Transverse colon (tissue), 4 donors: ENCODE results near the gene HAS3. TPM values are rescaled to one million over a fixed set of nuclear protein-coding genes. Genes with fewer than 3 reads are reported as not detected.

Source experiments
- DNase-seq: peaks from one replicate; pipeline ENCODE4 v3.0.0-alpha.2; 2019
- H3K27ac ChIP-seq, 4 donors: fragments of 200-600 bp; sonication (generic); 2 replicates each; pipeline ENCODE4 v1.5.1; 2016 to 2018; ENCODE audit warnings: inconsistent platforms in 4 of 4
- H3K27me3 ChIP-seq: fragments of 200-600 bp; sonication (generic); 2 replicates; pipeline ENCODE4 v1.5.1; 2017; ENCODE audit warnings: inconsistent platforms
- H3K36me3 ChIP-seq, 4 donors: fragments of 200-600 bp; sonication (generic); 2 replicates each; pipeline ENCODE4 v1.5.1; 2017 to 2019; ENCODE audit warnings: inconsistent platforms in 4 of 4
- H3K4me1 ChIP-seq, 4 donors: fragments of 200-600 bp; sonication (generic); 2 replicates each; pipeline ENCODE4 v1.5.1; 2017 to 2020; ENCODE audit warnings: inconsistent platforms in 4 of 4
- H3K4me3 ChIP-seq, 4 donors: fragments of 200-600 bp; sonication (generic); 1 replicate in 1 of 4; 2 replicates in 3 of 4; pipeline versions ENCODE4 v1.5.1 to v1.6.1; 2017 to 2019; ENCODE audit warnings: inconsistent platforms in 4 of 4
- H3K9me3 ChIP-seq, 2 donors: fragments of 200-600 bp; sonication (generic); 2 replicates each; pipeline ENCODE4 v1.5.1; 2017 to 2019; ENCODE audit warnings: inconsistent platforms in 2 of 2
- CTCF ChIP-seq, 5 experiments: fragments of 200-600 bp in 3 of 5; fragments of 450-650 bp in 2 of 5; sonication (generic) in 3 of 5; IDR thresholded peaks; 1 replicate in 2 of 5; 2 replicates in 3 of 5; pipeline ENCODE4 v1.5.1; 2016 to 2017; ENCODE audit warnings: antibody characterized with exemption in 5 of 5, inconsistent platforms in 3 of 5, mild to moderate bottlenecking in 2 of 5, moderate library complexity in 1 of 5
- EP300 ChIP-seq: sonication (generic); formaldehyde crosslinking; IDR thresholded peaks from one replicate; pipeline ENCODE4 v1.6.1; 2017; ENCODE audit warnings: antibody characterized with exemption, low read depth
- POLR2A ChIP-seq: fragments of 450-650 bp; IDR thresholded peaks from one replicate; pipeline ENCODE4 v1.6.1; 2016; ENCODE audit warnings: antibody characterized with exemption, mild to moderate bottlenecking, moderate library complexity
- POLR2AphosphoS5 ChIP-seq, 3 donors: sonication (generic); formaldehyde crosslinking; IDR thresholded peaks; one replicate each; pipeline ENCODE4 v1.6.1; 2016; ENCODE audit warnings: antibody characterized with exemption in 3 of 3
- WGBS, 2 donors: methylation state at CpG; one replicate each; pipeline ENCODE4 v1.1.5; 2018; ENCODE audit warnings: low coverage in 1 of 2; 5-methylcytosine and 5-hydroxymethylcytosine counted together
- in situ Hi-C, 4 donors: fragments of 200-750 bp; cut with MboI; loops; one replicate each; pipeline versions ENCODE4 v1.15.0 to v1.15.1; 2017; ENCODE audit warnings: low sequenced_read_pairs in 3 of 4, low pct_ligation_motif_present in 1 of 4, low pct_unique_long_range_greater_than_20kb in 1 of 4
- intact Hi-C: fragments of 100-400 bp; cut with DNase I; formaldehyde crosslinking; loops from one replicate; pipeline ENCODE4 v1.15.1; 2023; ENCODE audit warnings: low total_unique reads
- total RNA-seq, 4 donors: library from RNA; depleted of rRNA; stranded (reverse); fragments of >200 nt; gene quantifications; one replicate each; pipeline ENCODE4 v1.1.0, GENCODE V29; 2016

The HAS3 gene
- total RNA-seq, 4 donors from 2014 or later = 0.20 to 12.0 (median 7.9) TPM

DNA sequence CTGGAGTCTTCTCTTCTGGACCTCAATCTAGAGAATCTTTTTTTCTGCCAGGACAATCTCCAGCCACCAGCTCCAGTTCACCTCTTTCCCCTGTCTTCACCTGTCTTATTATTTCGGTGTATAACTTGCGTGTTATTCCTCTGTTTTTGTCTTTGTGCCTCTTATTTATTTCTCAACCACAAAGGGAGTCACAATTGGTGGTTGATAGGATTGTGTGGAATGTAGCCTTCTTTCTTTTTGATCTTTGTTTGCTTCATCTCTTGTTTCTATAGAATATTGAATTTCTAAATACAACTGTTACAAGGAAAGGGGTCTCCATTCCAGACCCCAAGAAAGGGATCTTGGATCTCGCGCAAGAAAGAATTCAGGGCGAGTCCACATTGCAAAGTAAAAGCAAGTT, 35.9 kb upstream of the HAS3 start:
- no peaks in the 10 kb centered on the region for H3K36me3 ChIP-seq
- WGBS, 2 donors = 95 to 100% methylated on average over 5 of the region's 5 CpGs
- no peak for TF ChIP-seq EP300
- TF ChIP-seq POLR2A = no peak
- no peak for TF ChIP-seq CTCF (IDR thresholded peaks at IDR 0.05)
- no peak for TF ChIP-seq POLR2AphosphoS5 (IDR thresholded peaks at IDR 0.05)
- H3K27me3 ChIP-seq = no peaks in the 10 kb centered on the region
- DNase-seq = no peak
- no peak overlapping the region for H3K4me3 ChIP-seq
- intact Hi-C loops (no loop called here), in situ Hi-C loops (no loop called here)
- no peak overlapping the region for H3K27ac ChIP-seq
- H3K9me3 ChIP-seq = no peaks in the 10 kb centered on the region
- H3K4me1 ChIP-seq = no peaks in the 10 kb centered on the region

DNA sequence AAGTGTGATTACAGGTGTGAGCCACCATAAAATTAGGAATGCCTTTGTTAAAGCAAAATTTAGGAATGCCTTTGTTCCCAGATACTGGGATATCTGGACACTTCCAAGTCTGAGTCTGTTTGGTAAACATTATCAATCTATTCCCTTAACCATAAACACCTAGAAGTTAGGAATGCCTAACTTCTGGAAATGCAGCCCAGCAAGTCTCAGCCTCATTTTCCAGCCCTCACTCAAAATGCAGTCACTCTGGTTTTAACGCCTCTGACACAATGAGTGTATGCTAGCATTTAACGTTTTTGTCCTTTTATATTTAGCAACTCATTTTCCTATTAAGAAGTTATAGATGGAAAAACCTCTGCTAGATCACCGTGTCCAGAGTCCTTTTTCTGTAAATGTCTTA, 34.4 kb upstream of the HAS3 start:
- Histone ChIP-seq H3K27me3 (no peaks in the 10 kb centered on the region), H3K4me3 (no peak overlapping the region), H3K36me3 (no peaks in the 10 kb centered on the region), H3K27ac (no peak overlapping the region), H3K9me3 (no peaks in the 10 kb centered on the region), H3K4me1 (no peaks in the 10 kb centered on the region)
- intact Hi-C loops = no loop called here
- in situ Hi-C loops = no loop called here
- TF ChIP-seq POLR2A = no peak
- no peak for TF ChIP-seq POLR2AphosphoS5 (IDR thresholded peaks at IDR 0.05)
- no peak for TF ChIP-seq CTCF (IDR thresholded peaks at IDR 0.05)
- no peak for TF ChIP-seq EP300
- DNase-seq = no peak
- 73 to 78% methylated on average over 3 of the region's 3 CpGs for WGBS, 2 donors

- no peak overlapping the region for H3K4me3 ChIP-seq
- H3K36me3 ChIP-seq = no peaks in the 10 kb centered on the region
- no peak for DNase-seq
- no peak for TF ChIP-seq POLR2A
- TF ChIP-seq CTCF (IDR thresholded peaks at IDR 0.05) = no peak
- no peak for TF ChIP-seq POLR2AphosphoS5 (IDR thresholded peaks at IDR 0.05)
- TF ChIP-seq EP300 = no peak
- H3K9me3 ChIP-seq = no peaks in the 10 kb centered on the region
- intact Hi-C loops (no loop called here), in situ Hi-C loops (no loop called here)
- no peaks in the 10 kb centered on the region for H3K4me1 ChIP-seq
- no peaks in the 10 kb centered on the region for H3K27me3 ChIP-seq
- 84 to 86% methylated on average over 1 to 2 of the region's 2 CpGs for WGBS, 2 donors
- H3K27ac ChIP-seq = no peak overlapping the region
Observed at GRCh38 chr16:69072640-69072974, 32.8 kb upstream of the HAS3 start.

- H3K27ac ChIP-seq = no peak overlapping the region
- in situ Hi-C loops = no loop called here
- 87% methylated on average over 10 of the region's 10 CpGs; no CpG with 5 or more reads in 1 of the 2 donors for WGBS, 2 donors
Observed at GRCh38 chr16:69073181-69073702, 32.2 kb upstream of the HAS3 start.

More at GRCh38 chr16:69073181-69073702, 32.2 kb upstream of the HAS3 start:
- Histone ChIP-seq H3K4me3 (no peak overlapping the region), H3K4me1 (no peaks in the 10 kb centered on the region), H3K27me3 (no peaks in the 10 kb centered on the region), H3K9me3 (no peaks in the 10 kb centered on the region), H3K36me3 (no peaks in the 10 kb centered on the region)
- no peak for DNase-seq
- intact Hi-C loops = no loop called here
- TF ChIP-seq POLR2A = no peak
- TF ChIP-seq EP300 = no peak
- no peak for TF ChIP-seq CTCF (IDR thresholded peaks at IDR 0.05)
- TF ChIP-seq POLR2AphosphoS5 (IDR thresholded peaks at IDR 0.05) = no peak
